KMS-11 (cell line): ENCODE data around the gene NTNG2.

Experiments
- H2AFZ ChIP-seq: fragments of 200-600 bp; sonication (generic); 2 replicates; pipeline ENCODE4 v1.6.1; 2016; ENCODE audit warnings: antibody characterized with exemption, mixed run types, low read depth
- H3K27ac ChIP-seq: fragments of 200-600 bp; sonication (generic); 2 replicates; pipeline ENCODE4 v1.6.1; 2016; ENCODE audit warnings: mild to moderate bottlenecking, mixed run types
- H3K27me3 ChIP-seq: fragments of 200-600 bp; sonication (generic); 2 replicates; pipeline ENCODE4 v1.6.1; 2017; ENCODE audit warnings: mild to moderate bottlenecking, low read depth, mixed run types, moderate library complexity; ENCODE audit not compliant: insufficient read depth
- H3K36me3 ChIP-seq: fragments of 200-600 bp; sonication (generic); 2 replicates; pipeline ENCODE4 v1.6.1; 2017; ENCODE audit warnings: mild to moderate bottlenecking, mixed run types; ENCODE audit not compliant: insufficient read depth
- H3K4me1 ChIP-seq: fragments of 200-600 bp; sonication (generic); 2 replicates; pipeline ENCODE4 v1.6.1; 2016; ENCODE audit warnings: mild to moderate bottlenecking, low read depth, mixed run types; ENCODE audit not compliant: poor library complexity, severe bottlenecking
- H3K4me2 ChIP-seq: fragments of 200-600 bp; sonication (generic); 2 replicates; pipeline ENCODE4 v1.7.0; 2016; ENCODE audit warnings: mild to moderate bottlenecking, mixed run types
- H3K4me3 ChIP-seq: fragments of 200-600 bp; sonication (generic); IDR thresholded peaks from 2 replicates; pipeline ENCODE4 v1.6.1; 2017; ENCODE audit warnings: low read depth, low read length, mixed read lengths; ENCODE audit not compliant: insufficient read depth
- H3K79me2 ChIP-seq: fragments of 200-600 bp; sonication (generic); 2 replicates; pipeline ENCODE4 v1.6.1; 2016; ENCODE audit warnings: low read depth, mixed run types; ENCODE audit not compliant: insufficient read depth
- H3K9ac ChIP-seq: fragments of 200-600 bp; sonication (generic); 2 replicates; pipeline ENCODE4 v1.6.1; 2016; ENCODE audit warnings: mild to moderate bottlenecking, mixed run types
- H4K20me1 ChIP-seq: fragments of 200-600 bp; sonication (generic); 2 replicates; pipeline ENCODE4 v1.6.1; 2016; ENCODE audit warnings: mild to moderate bottlenecking, mixed run types; ENCODE audit not compliant: insufficient read depth
- TF ChIP-seq, protein P1 (sequence below): fragments of 200-600 bp; sonication (generic); conservative IDR thresholded peaks from 2 replicates; pipeline ENCODE4 v1.6.1; 2017; ENCODE audit warnings: low read depth, mild to moderate bottlenecking, antibody characterized with exemption, low read length, moderate library complexity, mixed read lengths

The NTNG2 gene

DNA sequence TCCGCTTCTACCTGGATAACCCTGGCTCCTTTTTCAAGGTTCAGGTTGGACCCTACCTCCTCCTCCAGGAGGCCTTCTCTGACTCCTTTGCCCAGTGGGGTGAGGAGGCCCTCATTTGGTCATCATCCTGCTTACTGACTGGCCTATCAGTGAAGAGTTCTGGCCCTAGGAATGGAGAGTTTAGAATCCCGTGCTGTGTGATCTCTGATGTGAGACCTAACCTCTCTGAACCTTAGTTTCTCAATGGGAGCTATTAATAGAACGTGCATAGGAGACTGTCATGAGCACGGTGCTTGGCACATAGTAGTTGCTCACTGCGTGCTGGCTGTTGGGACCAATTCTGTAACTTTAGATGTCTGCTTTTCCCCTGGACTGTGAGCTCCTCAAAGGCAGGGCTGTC, 10.3 kb downstream of the NTNG2 start:
- TF ChIP-seq, protein P1, sequence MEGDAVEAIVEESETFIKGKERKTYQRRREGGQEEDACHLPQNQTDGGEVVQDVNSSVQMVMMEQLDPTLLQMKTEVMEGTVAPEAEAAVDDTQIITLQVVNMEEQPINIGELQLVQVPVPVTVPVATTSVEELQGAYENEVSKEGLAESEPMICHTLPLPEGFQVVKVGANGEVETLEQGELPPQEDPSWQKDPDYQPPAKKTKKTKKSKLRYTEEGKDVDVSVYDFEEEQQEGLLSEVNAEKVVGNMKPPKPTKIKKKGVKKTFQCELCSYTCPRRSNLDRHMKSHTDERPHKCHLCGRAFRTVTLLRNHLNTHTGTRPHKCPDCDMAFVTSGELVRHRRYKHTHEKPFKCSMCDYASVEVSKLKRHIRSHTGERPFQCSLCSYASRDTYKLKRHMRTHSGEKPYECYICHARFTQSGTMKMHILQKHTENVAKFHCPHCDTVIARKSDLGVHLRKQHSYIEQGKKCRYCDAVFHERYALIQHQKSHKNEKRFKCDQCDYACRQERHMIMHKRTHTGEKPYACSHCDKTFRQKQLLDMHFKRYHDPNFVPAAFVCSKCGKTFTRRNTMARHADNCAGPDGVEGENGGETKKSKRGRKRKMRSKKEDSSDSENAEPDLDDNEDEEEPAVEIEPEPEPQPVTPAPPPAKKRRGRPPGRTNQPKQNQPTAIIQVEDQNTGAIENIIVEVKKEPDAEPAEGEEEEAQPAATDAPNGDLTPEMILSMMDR: no peak
- no peaks in the 10 kb centered on the region for H4K20me1 ChIP-seq
- no peaks in the 10 kb centered on the region for H3K36me3 ChIP-seq
- H3K27me3 ChIP-seq: peaks cover 84% of the 10 kb centered on the region
- no peaks in the 10 kb centered on the region for H3K4me1 ChIP-seq
- no peaks in the 10 kb centered on the region for H3K79me2 ChIP-seq
- no peak overlapping the region for H3K4me2 ChIP-seq
- H3K27ac ChIP-seq: no peak overlapping the region
- no peak overlapping the region for H2AFZ ChIP-seq
- H3K9ac ChIP-seq: no peak overlapping the region
- H3K4me3 ChIP-seq: no peak overlapping the region

DNA sequence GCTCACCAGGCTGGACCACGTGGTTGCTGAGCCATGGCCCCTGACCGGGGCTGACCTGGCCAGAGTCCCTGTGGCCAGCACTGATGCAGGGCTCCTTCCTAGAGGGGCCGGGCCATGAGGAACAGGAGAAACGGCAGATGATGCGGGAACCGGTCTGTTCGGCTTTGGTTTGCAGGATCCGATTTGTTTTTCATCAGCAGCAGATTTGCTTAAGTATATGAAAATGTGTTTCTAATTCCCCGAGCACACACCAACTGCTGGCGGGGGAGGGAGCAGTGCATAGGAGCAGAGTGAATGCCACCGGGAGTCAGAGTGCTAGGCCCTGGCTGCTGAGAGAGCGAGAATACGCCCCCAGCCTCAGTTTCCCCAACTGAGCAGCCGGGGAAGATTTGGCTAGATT, 13.6 kb downstream of the NTNG2 start:
- Histone ChIP-seq H3K4me2 (no peak overlapping the region), H3K27ac (no peak overlapping the region), H2AFZ (no peak overlapping the region), H3K36me3 (no peaks in the 10 kb centered on the region), H4K20me1 (no peaks in the 10 kb centered on the region), H3K79me2 (no peaks in the 10 kb centered on the region), H3K4me3 (no peak overlapping the region), H3K27me3 (peaks cover 78% of the 10 kb centered on the region), H3K9ac (no peak overlapping the region), H3K4me1 (no peaks in the 10 kb centered on the region)
- TF ChIP-seq, protein P1: no peak

DNA sequence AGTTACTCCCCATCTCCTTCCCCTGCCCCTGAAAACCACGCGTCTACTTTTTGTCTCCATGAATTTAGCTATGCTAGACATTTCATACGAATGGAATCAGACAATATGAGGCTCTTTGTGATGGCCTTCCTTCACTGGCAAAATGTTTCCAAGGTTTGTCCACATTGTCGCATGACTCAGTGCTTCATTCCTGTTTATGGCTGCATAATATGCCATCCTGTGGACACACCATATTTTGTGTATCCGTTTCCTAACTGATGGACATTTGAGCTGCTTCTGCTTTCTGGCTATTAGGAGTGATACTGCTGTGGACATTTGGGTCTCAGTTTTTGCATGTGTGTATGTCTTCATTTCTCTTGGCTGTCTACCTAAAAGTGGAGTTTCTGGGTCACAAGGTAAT, 14.5 kb downstream of the NTNG2 start:
- no peaks in the 10 kb centered on the region for H3K4me1 ChIP-seq
- no peak overlapping the region for H3K4me3 ChIP-seq
- H2AFZ ChIP-seq: no peak overlapping the region
- TF ChIP-seq, protein P1: no peak
- H3K4me2 ChIP-seq: no peak overlapping the region
- H3K79me2 ChIP-seq: no peaks in the 10 kb centered on the region
- H3K27me3 ChIP-seq: peaks cover 78% of the 10 kb centered on the region
- no peak overlapping the region for H3K9ac ChIP-seq
- no peak overlapping the region for H3K27ac ChIP-seq
- H4K20me1 ChIP-seq: no peaks in the 10 kb centered on the region
- H3K36me3 ChIP-seq: no peaks in the 10 kb centered on the region

DNA sequence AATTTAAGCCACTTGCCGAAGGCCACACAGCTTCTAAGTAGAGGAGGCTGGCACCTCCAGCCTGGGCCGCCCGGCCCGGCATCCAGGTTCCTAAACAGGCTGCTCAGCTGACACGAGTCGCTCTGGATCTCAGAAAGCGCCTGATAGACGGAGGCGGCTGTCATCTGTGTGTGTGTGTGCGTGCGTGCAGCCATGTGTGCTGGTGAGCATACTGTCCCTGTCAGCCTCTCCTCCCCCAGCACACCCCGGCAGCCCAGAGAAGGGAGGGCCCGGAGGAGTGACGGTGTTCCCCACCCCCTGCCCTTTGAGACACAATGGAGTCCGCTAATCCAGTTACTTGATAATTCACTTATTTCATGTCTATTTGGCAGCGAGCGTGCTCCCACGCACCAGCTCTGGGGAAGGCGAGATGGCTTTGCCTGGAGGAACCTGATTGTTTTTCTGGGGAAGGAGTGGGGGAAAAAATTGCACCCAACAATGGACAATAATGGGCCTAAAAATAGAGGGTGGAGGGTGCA, 20.0 kb downstream of the NTNG2 start:
- Histone ChIP-seq H4K20me1 (no peaks in the 10 kb centered on the region), H3K27me3 (peaks cover 92% of the 10 kb centered on the region), H3K36me3 (no peaks in the 10 kb centered on the region), H3K4me2 (no peak overlapping the region), H3K4me1 (no peaks in the 10 kb centered on the region), H3K27ac (no peak overlapping the region), H3K79me2 (no peaks in the 10 kb centered on the region), H3K9ac (no peak overlapping the region), H2AFZ (no peak overlapping the region), H3K4me3 (no peak overlapping the region)
- TF ChIP-seq, protein P1: no peak
